Thyroid gland (tissue), 4 donors: ENCODE measurements around the gene KCNG4. TPM values are rescaled to one million over a fixed set of nuclear protein-coding genes. Genes with fewer than 3 reads are reported as not detected.

Experiments used
- DNase-seq, 2 donors: peaks; one replicate each; pipeline ENCODE4 v3.0.0-alpha.2; 2019
- H3K27ac ChIP-seq, 3 donors: fragments of 200-600 bp; sonication (generic); 1 replicate in 2 of 3; 2 replicates in 1 of 3; pipeline ENCODE4 v1.5.1; 2016 to 2019; ENCODE audit warnings: mild to moderate bottlenecking in 1 of 3, moderate library complexity in 1 of 3
- H3K27me3 ChIP-seq: fragments of 200-600 bp; sonication (generic); one replicate; pipeline ENCODE4 v1.5.1; 2019
- H3K36me3 ChIP-seq, 2 donors: fragments of 200-600 bp; sonication (generic); one replicate each; pipeline ENCODE4 v1.5.1; 2016 to 2019
- H3K4me1 ChIP-seq, 2 donors: fragments of 200-600 bp; sonication (generic); one replicate each; pipeline ENCODE4 v1.5.1; 2017 to 2019
- H3K4me3 ChIP-seq, 3 donors: fragments of 200-600 bp; sonication (generic); replicated peaks in 1 of 3; 1 replicate in 2 of 3; 2 replicates in 1 of 3; pipeline ENCODE4 v1.5.1; 2016; ENCODE audit warnings: mild to moderate bottlenecking in 1 of 3
- H3K9me3 ChIP-seq: fragments of 200-600 bp; sonication (generic); one replicate; pipeline ENCODE4 v1.5.1; 2017
- POLR2A ChIP-seq, 2 donors: fragments of 450-650 bp; IDR thresholded peaks; one replicate each; pipeline ENCODE4 v1.6.1; 2017; ENCODE audit warnings: antibody characterized with exemption in 2 of 2, mild to moderate bottlenecking in 2 of 2, moderate library complexity in 1 of 2
- WGBS, 2 donors: methylation state at CpG; one replicate each; pipeline ENCODE4 v1.1.5; 2017; 5-methylcytosine and 5-hydroxymethylcytosine counted together
- intact Hi-C: fragments of 100-400 bp; cut with DNase I; formaldehyde crosslinking; loops from one replicate; pipeline ENCODE4 v1.15.1; 2023
- total RNA-seq, 4 donors: library from RNA; depleted of rRNA; stranded (reverse); fragments of >200 nt; gene quantifications; one replicate each; pipeline ENCODE4 v1.2.3, GENCODE V29; 2016
- TF ChIP-seq, protein P1 (sequence below), 6 experiments: fragments of 200-600 bp in 3 of 6; fragments of 450-650 bp in 3 of 6; sonication (generic) in 3 of 6; IDR thresholded peaks; one replicate each; pipeline ENCODE4 v1.5.1; 2016 to 2019; ENCODE audit warnings: antibody characterized with exemption in 6 of 6, mild to moderate bottlenecking in 2 of 6, inconsistent platforms in 1 of 6, moderate library complexity in 1 of 6

Gene KCNG4
- total RNA-seq, 4 donors from 2014 or later, result not detected

DNA sequence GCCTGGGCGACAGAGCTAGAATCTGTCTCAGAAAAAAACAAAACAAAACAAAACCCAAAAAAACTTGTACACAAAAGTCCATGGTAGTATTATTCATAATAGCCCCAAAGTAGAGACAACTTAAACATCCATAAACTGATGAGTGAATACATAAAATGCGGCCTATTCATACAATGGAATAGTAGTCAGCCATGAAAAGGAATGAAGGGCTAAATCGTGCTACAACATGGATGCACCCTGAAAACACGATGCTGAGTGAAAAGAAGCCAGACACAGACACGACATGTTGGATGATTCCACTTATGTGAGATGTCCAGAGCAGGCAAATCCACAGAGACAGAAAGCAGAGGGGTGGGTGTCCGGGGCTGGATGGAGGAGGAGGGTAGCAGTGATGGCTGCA is 12.3 kb downstream of the KCNG4 start:
- whole genome bisulfite sequencing, 2 donors, result 91 to 94% methylated on average over 6 of the region's 6 CpGs
- Histone ChIP-seq H3K4me3 (no peak overlapping the region), H3K27me3 (no peaks in the 10 kb centered on the region), H3K36me3 (no peaks in the 10 kb centered on the region), H3K4me1 (peaks cover 12 to 16% of the 10 kb centered on the region in 2 donors), H3K27ac (peak overlapping the region; percentile 58 to 78 (median 72)), H3K9me3 (no peaks in the 10 kb centered on the region)
- TF ChIP-seq POLR2A (IDR thresholded peaks at IDR 0.05), result no peak
- intact Hi-C loops, result no loop called here
- no peak for DNase-seq

DNA sequence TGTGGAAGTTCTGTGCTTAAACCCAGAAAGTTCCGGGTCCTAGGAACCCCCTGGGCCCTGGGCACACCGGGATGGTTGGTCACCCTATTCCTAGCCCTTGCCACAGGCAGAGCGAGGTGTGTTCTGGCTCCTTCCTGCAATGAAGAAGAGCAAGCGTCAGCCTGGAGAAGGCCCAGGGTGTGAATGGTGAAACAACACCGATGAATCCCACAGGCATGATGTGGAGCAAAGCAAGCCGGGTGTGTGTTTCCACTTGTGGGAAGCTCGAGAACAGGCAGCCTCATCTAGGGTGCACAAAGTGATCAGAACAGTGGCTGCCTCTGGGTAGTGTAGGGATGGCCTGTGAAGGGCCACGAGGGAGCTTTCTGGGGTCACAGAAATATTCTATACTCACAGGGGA is 13.8 kb downstream of the KCNG4 start:
- WGBS, 2 donors, result 74 to 85% methylated on average over 8 of the region's 8 CpGs
- H3K9me3 ChIP-seq, result no peaks in the 10 kb centered on the region
- H3K27me3 ChIP-seq, result no peaks in the 10 kb centered on the region
- intact Hi-C loops, result no loop called here
- no peaks in the 10 kb centered on the region for H3K36me3 ChIP-seq
- H3K27ac ChIP-seq, result no peak overlapping the region
- TF ChIP-seq POLR2A (IDR thresholded peaks at IDR 0.05), result no peak
- TF ChIP-seq, protein P1, sequence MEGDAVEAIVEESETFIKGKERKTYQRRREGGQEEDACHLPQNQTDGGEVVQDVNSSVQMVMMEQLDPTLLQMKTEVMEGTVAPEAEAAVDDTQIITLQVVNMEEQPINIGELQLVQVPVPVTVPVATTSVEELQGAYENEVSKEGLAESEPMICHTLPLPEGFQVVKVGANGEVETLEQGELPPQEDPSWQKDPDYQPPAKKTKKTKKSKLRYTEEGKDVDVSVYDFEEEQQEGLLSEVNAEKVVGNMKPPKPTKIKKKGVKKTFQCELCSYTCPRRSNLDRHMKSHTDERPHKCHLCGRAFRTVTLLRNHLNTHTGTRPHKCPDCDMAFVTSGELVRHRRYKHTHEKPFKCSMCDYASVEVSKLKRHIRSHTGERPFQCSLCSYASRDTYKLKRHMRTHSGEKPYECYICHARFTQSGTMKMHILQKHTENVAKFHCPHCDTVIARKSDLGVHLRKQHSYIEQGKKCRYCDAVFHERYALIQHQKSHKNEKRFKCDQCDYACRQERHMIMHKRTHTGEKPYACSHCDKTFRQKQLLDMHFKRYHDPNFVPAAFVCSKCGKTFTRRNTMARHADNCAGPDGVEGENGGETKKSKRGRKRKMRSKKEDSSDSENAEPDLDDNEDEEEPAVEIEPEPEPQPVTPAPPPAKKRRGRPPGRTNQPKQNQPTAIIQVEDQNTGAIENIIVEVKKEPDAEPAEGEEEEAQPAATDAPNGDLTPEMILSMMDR (IDR thresholded peaks at IDR 0.05), result no peak
- no peak for DNase-seq
- peaks cover 12 to 16% of the 10 kb centered on the region in 2 donors for H3K4me1 ChIP-seq
- H3K4me3 ChIP-seq, result no peak overlapping the region

DNA sequence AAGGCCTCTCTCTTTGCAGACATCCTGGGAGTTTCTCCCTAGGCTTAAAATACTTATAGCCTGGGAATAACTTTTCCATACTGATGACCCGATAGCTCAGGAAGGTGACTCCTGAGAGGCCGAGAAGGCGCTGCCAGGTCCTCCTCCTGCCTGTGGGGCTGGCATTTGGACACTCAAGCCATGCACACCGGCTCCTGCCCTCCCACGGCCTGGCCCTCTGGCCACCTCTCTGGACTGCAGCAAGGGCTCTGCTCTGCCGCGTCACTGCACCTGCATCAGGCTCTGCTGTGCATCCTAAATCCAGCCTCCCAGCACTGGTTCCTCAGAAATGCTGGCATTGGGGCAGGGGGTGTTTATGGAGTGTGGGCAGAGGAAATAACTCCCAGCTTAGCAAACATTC is 14.2 kb downstream of the KCNG4 start:
- TF ChIP-seq POLR2A (IDR thresholded peaks at IDR 0.05), result no peak
- TF ChIP-seq, protein P1 (IDR thresholded peaks at IDR 0.05), result no peak
- no peak overlapping the region for H3K4me3 ChIP-seq
- intact Hi-C loops, result no loop called here
- DNase-seq, result no peak
- H3K9me3 ChIP-seq, result no peaks in the 10 kb centered on the region
- no peaks in the 10 kb centered on the region for H3K27me3 ChIP-seq
- H3K27ac ChIP-seq, result no peak overlapping the region
- H3K4me1 ChIP-seq, result peaks cover 12 to 16% of the 10 kb centered on the region in 2 donors
- WGBS, 2 donors, result 82 to 85% methylated on average over 7 of the region's 7 CpGs
- no peaks in the 10 kb centered on the region for H3K36me3 ChIP-seq

DNA sequence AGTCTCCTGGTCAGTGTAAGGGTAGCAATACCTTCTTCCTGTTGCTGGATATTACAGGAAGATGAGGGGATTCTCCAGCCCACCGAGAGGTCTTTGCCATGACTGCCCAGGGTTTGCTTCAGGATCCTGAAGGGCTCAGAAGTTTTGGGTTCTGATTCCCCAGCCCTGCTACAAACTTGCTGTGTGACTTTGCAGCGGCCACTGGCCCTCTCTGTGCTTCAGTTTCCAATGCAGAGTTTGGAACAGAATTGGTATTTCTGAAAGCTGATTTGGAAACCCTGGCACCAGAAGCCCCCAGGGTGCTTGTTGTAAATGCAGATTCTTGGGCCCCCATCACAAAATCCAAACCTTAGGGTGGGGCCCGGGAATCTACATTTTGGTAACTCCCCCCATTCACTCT is 14.7 kb downstream of the KCNG4 start:
- Histone ChIP-seq H3K27me3 (no peaks in the 10 kb centered on the region), H3K4me3 (no peak overlapping the region), H3K4me1 (peaks cover 12 to 16% of the 10 kb centered on the region in 2 donors), H3K9me3 (no peaks in the 10 kb centered on the region), H3K36me3 (no peaks in the 10 kb centered on the region), H3K27ac (no peak overlapping the region)
- DNase-seq, result no peak
- 90 to 91% methylated on average over 2 to 3 of the region's 3 CpGs for WGBS, 2 donors
- intact Hi-C loops, result no loop called here
- no peak for TF ChIP-seq POLR2A (IDR thresholded peaks at IDR 0.05)
- TF ChIP-seq, protein P1 (IDR thresholded peaks at IDR 0.05), result no peak

DNA sequence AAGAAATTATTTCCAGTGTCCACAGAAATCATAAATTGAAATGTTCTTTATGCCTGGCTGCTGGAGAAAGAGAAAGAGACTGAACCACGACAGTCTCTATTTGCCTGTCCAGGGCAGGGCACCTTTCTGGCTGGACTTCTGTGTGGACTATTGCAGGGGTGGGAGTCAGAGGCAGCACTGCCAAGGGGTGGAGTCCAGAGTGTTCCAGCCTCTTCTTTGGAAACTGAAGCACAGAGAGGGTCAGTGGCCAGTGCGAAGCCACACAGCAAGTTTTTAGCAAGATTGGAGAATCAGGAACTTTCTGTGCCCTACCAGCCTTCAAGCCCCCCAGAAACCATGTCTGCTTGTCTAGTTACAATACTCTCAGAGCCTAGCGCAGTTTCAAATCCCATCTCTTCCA is 15.3 kb downstream of the KCNG4 start:
- no peak for DNase-seq
- Histone ChIP-seq H3K4me3 (no peak overlapping the region), H3K27ac (no peak overlapping the region), H3K9me3 (no peaks in the 10 kb centered on the region), H3K36me3 (no peaks in the 10 kb centered on the region), H3K27me3 (no peaks in the 10 kb centered on the region), H3K4me1 (peaks cover 12 to 16% of the 10 kb centered on the region in 2 donors)
- intact Hi-C loops, result no loop called here
- TF ChIP-seq POLR2A (IDR thresholded peaks at IDR 0.05), result no peak
- TF ChIP-seq, protein P1 (IDR thresholded peaks at IDR 0.05), result no peak
- 90 to 97% methylated on average over 3 of the region's 3 CpGs for WGBS, 2 donors

DNA sequence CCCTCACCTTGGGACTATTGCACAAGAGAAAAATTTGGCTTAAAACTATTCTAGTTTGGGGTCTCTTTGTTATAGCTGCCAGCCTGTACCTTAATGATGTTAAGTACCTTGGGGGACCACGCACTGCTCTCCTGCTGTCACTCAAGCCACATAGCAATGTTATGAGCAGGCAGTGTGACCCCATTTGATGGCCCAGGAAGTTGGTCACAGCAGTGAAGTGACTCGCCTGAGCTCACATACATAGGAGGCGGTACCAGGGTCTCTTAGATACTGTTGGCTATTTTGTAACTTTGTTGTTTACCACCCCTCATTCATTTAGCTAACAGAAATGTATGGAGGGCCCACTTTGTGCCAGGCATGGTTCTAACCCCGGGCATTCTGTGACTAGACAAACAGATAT is 16.4 kb downstream of the KCNG4 start:
- H3K27ac ChIP-seq, result no peak overlapping the region
- no peak overlapping the region for H3K4me3 ChIP-seq
- peaks cover 9 to 13% of the 10 kb centered on the region in 2 donors for H3K4me1 ChIP-seq
- WGBS, 2 donors, result 87 to 92% methylated on average over 4 of the region's 4 CpGs
- H3K9me3 ChIP-seq, result no peaks in the 10 kb centered on the region
- H3K36me3 ChIP-seq, result no peaks in the 10 kb centered on the region
- intact Hi-C loops, result no loop called here
- no peaks in the 10 kb centered on the region for H3K27me3 ChIP-seq
- TF ChIP-seq, protein P1 (IDR thresholded peaks at IDR 0.05), result no peak
- TF ChIP-seq POLR2A (IDR thresholded peaks at IDR 0.05), result no peak
- no peak for DNase-seq
